HCT116 (cell line): ENCODE results near the gene HMCN1. TPM values are rescaled to one million over a fixed set of nuclear protein-coding genes. Genes with fewer than 3 reads are reported as not detected.

Experiments
- ATAC-seq: fragments of 200-7000 bp; cut with Tn5 transposase; 2 replicates; pipeline ENCODE4 v1.9.1; 2020; ENCODE audit warnings: mild to moderate bottlenecking, moderate library complexity
- BruUV-seq: library from RNA; stranded (reverse); fragments of 400-500 nt; replicated peaks from 2 replicates; lab custom pipeline; 2021; lab: Mats Ljungman, UMichigan
- CTCF ChIA-PET: fragments of 300-600 bp; sonication (Branson Sonifier 250); formaldehyde crosslinking; loops from one replicate; lab custom pipeline; 2021; ENCODE audit warnings: antibody characterized with exemption; lab: Charles Lee
- POLR2A ChIA-PET: fragments of 300-600, 350-600 bp; sonication (Branson Sonifier 250); formaldehyde crosslinking; loops from one replicate; lab custom pipeline; 2021; ENCODE audit warnings: antibody characterized with exemption; lab: Charles Lee
- RAD21 ChIA-PET, 2 experiments: fragments of 300-600 bp; sonication (Branson Sonifier 250); formaldehyde crosslinking; loops; one replicate each; lab custom pipeline; 2023; ENCODE audit warnings: low total read pairs in 2 of 2; ENCODE audit not compliant: uncharacterized antibody in 2 of 2, unreplicated experiment in 2 of 2, low non-redundant PET in 1 of 2; lab: Charles Lee
- DNase-seq: peaks from one replicate; pipeline ENCODE4 v3.0.0-alpha.2; 2010; ENCODE audit warnings: low read depth, low spot score
- H2AFZ ChIP-seq: fragments of 200-600 bp; shearing (Covaris generic), sonication (generic); 2 replicates; pipeline ENCODE4 v1.6.1; 2017; ENCODE audit warnings: low read depth, mixed run types, mixed read lengths, antibody characterized with exemption, low read length; ENCODE audit not compliant: poor library complexity, severe bottlenecking
- H3K27ac ChIP-seq: 2 replicates; pipeline ENCODE4 v1.5.1; 2012; ENCODE audit warnings: low read depth, low read length
- H3K27me3 ChIP-seq: fragments of 200-600 bp; sonication (generic); 2 replicates; pipeline ENCODE4 v1.6.1; 2016; ENCODE audit warnings: mixed run types, low read length, mixed read lengths; ENCODE audit not compliant: insufficient read depth
- H3K36me3 ChIP-seq, 2 experiments: fragments of 200-500 bp in 1 of 2; fragments of 200-600 bp in 1 of 2; sonication (Bioruptor generic) in 1 of 2; sonication (generic) in 1 of 2; 2 replicates each; pipeline versions ENCODE4 v1.5.1 to v1.6.1; 2014 to 2016; ENCODE audit warnings: low read length in 2 of 2, inconsistent platforms in 1 of 2, mixed read lengths in 1 of 2, mixed run types in 1 of 2; ENCODE audit not compliant: insufficient read depth in 2 of 2, control insufficient read depth in 1 of 2
- H3K4me1 ChIP-seq, 2 experiments: fragments of 200-600 bp in 1 of 2; sonication (generic) in 1 of 2; 2 replicates each; pipeline versions ENCODE4 v1.5.1 to v1.6.1; 2012 to 2017; ENCODE audit warnings: low read length in 2 of 2, inconsistent platforms in 1 of 2, mild to moderate bottlenecking in 1 of 2, mixed read lengths in 1 of 2, mixed run types in 1 of 2, moderate library complexity in 1 of 2; ENCODE audit not compliant: insufficient read depth in 2 of 2, control insufficient read depth in 1 of 2
- H3K4me2 ChIP-seq: fragments of 200-600 bp; sonication (generic); 2 replicates; pipeline ENCODE4 v1.6.1; 2017; ENCODE audit warnings: mixed run types, low read length, mixed read lengths
- H3K4me3 ChIP-seq, 2 experiments: fragments of 200-600 bp in 1 of 2; sonication (generic) in 1 of 2; replicated peaks in 1 of 2; 2 replicates each; pipeline ENCODE4 v1.5.1; 2011 to 2016; ENCODE audit warnings: low read length in 2 of 2, control low read depth in 1 of 2, low read depth in 1 of 2, mild to moderate bottlenecking in 1 of 2, mixed read lengths in 1 of 2, mixed run types in 1 of 2
- H3K79me2 ChIP-seq: fragments of 200-600 bp; sonication (generic); 2 replicates; pipeline ENCODE4 v1.6.1; 2017; ENCODE audit warnings: mild to moderate bottlenecking, mixed run types, low read length, moderate library complexity, mixed read lengths; ENCODE audit not compliant: insufficient read depth
- H3K9ac ChIP-seq: fragments of 200-600 bp; sonication (generic); 2 replicates; pipeline ENCODE4 v1.6.1; 2016; ENCODE audit warnings: low read length, mixed read lengths
- H3K9me2 ChIP-seq: fragments of 200-600 bp; sonication (generic), shearing (Covaris generic); 2 replicates; pipeline ENCODE4 v1.6.1; 2017; ENCODE audit warnings: mixed run types, mild to moderate bottlenecking, moderate library complexity; ENCODE audit not compliant: insufficient read depth
- H3K9me3 ChIP-seq, 2 experiments: fragments of 200-500 bp in 1 of 2; fragments of 200-600 bp in 1 of 2; sonication (Bioruptor generic) in 1 of 2; sonication (generic) in 1 of 2; 2 replicates each; pipeline ENCODE4 v1.6.1; 2014 to 2017; ENCODE audit warnings: low read length in 2 of 2, mixed read lengths in 2 of 2, inconsistent platforms in 1 of 2, low read depth in 1 of 2, mild to moderate bottlenecking in 1 of 2, mixed run types in 1 of 2, moderate library complexity in 1 of 2; ENCODE audit not compliant: control insufficient read depth in 1 of 2, insufficient read depth in 1 of 2
- H4K20me1 ChIP-seq: fragments of 200-600 bp; sonication (generic), shearing (Covaris generic); 2 replicates; pipeline ENCODE4 v1.6.1; 2017; ENCODE audit warnings: mixed run types, mild to moderate bottlenecking, moderate library complexity; ENCODE audit not compliant: insufficient read depth
- CBX3 ChIP-seq: IDR thresholded peaks from 2 replicates; pipeline ENCODE4 v1.6.1; 2012; ENCODE audit warnings: low read depth
- CEBPB ChIP-seq: IDR thresholded peaks from 2 replicates; pipeline ENCODE4 v1.6.1; 2012; ENCODE audit warnings: low read depth
- EGR1 ChIP-seq: IDR thresholded peaks from 2 replicates; pipeline ENCODE4 v1.6.1; 2012; ENCODE audit warnings: low read depth
- EZH2 ChIP-seq: fragments of 200-600 bp; sonication (generic); IDR thresholded peaks from 2 replicates; pipeline ENCODE4 v1.6.1; 2017; ENCODE audit warnings: antibody characterized with exemption, mixed run types
- FOSL1 ChIP-seq: IDR thresholded peaks from 2 replicates; pipeline ENCODE4 v1.6.1; 2012; ENCODE audit warnings: low read depth
- JUND ChIP-seq: IDR thresholded peaks from 2 replicates; pipeline ENCODE4 v1.6.1; 2012
- RAD21 ChIP-seq: IDR thresholded peaks from 2 replicates; pipeline ENCODE4 v1.6.1; 2012; ENCODE audit warnings: low read depth, mild to moderate bottlenecking
- SIN3A ChIP-seq: IDR thresholded peaks from 2 replicates; pipeline ENCODE4 v1.6.1; 2012; ENCODE audit warnings: low read depth
- SP1 ChIP-seq: IDR thresholded peaks from 2 replicates; pipeline ENCODE4 v1.6.1; 2012; ENCODE audit warnings: low read depth
- YY1 ChIP-seq: IDR thresholded peaks from 2 replicates; pipeline ENCODE4 v1.6.1; 2011; ENCODE audit warnings: low read length, low read depth, moderate library complexity, mild to moderate bottlenecking; ENCODE audit not compliant: insufficient replicate concordance; ENCODE audit errors: extremely low read depth
- ZFX ChIP-seq: fragments of 450-650 bp; IDR thresholded peaks from 2 replicates; pipeline ENCODE4 v1.6.1; 2017
- ZNF274 ChIP-seq: fragments of 200-500 bp; sonication (Bioruptor generic); IDR thresholded peaks from 2 replicates; pipeline ENCODE4 v1.6.1; 2014; ENCODE audit warnings: mild to moderate bottlenecking, low read depth, low read length, inconsistent platforms
- intact Hi-C: fragments of 100-400 bp; cut with micrococcal nuclease; formaldehyde crosslinking; loops from 2 replicates; pipeline ENCODE4 v1.10.0; 2022
- total RNA-seq: library from RNA; stranded (reverse); gene quantifications from one replicate; pipeline ENCODE4 v1.2.1, GENCODE V29; 2021; ENCODE audit not compliant: unreplicated experiment
- TF ChIP-seq, protein P1 (sequence below), 3 experiments: fragments of 200-600 bp in 1 of 3; sonication (generic) in 1 of 3; IDR thresholded peaks in 2 of 3; conservative IDR thresholded peaks in 1 of 3; 2 replicates each; pipeline ENCODE4 v1.5.1; 2012 to 2017; ENCODE audit warnings: low read depth in 2 of 3, low read length in 2 of 3, antibody characterized with exemption in 1 of 3, borderline replicate concordance in 1 of 3, control low read depth in 1 of 3, mild to moderate bottlenecking in 1 of 3, mixed read lengths in 1 of 3, mixed run types in 1 of 3, moderate library complexity in 1 of 3; ENCODE audit not compliant: insufficient read depth in 1 of 3
- TF ChIP-seq, protein P2 (sequence below): IDR thresholded peaks from 2 replicates; pipeline ENCODE4 v1.6.1; 2012
- TF ChIP-seq, protein P3 (sequence below): IDR thresholded peaks from 2 replicates; pipeline ENCODE4 v1.6.1; 2011; ENCODE audit warnings: mild to moderate bottlenecking, low read length, moderate library complexity; ENCODE audit not compliant: insufficient replicate concordance; ENCODE audit errors: extremely low read depth
- TF ChIP-seq, protein P4 (sequence below): IDR thresholded peaks from 2 replicates; pipeline ENCODE4 v1.6.1; 2012; ENCODE audit warnings: low read depth

HMCN1 gene
- total RNA-seq, 1 experiment from 2014 or later = 0.59 TPM

DNA sequence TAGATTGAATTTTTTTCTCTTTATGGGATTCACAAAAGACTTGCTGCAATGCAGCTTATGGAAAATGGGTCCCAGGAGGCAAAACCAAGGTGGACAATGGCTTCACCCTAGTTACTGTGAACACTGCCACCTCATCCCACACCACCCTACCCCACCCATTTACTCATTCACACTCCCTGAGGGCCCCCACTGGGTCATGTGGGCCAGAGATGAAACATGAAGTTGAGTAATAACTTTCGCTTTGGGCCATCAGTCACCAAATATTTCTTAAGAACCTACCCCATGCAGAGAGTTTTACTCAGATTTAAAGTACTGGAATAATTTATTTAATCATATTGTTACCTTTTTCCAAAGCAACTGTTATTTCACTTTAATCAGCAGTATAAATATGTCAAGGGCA lies 449.0 kb downstream of the HMCN1 start:
- Histone ChIP-seq H4K20me1 (no peaks in the 10 kb centered on the region), H3K9me2 (no peaks in the 10 kb centered on the region), H3K79me2 (no peaks in the 10 kb centered on the region), H3K9me3 (no peaks in the 10 kb centered on the region), H3K4me1 (peaks cover 0 to 35% of the 10 kb centered on the region in 2 experiments; a peak in 2 of 4 replicates), H3K27me3 (no peaks in the 10 kb centered on the region), H3K27ac (no peak overlapping the region), H3K4me3 (no peak overlapping the region), H3K36me3 (no peaks in the 10 kb centered on the region), H3K4me2 (peak overlapping the region; percentile 35), H2AFZ (no peak overlapping the region), H3K9ac (no peak overlapping the region)
- ATAC-seq (peak; percentile 57), DNase-seq (peak; percentile 33)
- TF ChIP-seq CEBPB (peak; percentile 86), FOSL1 (peak; percentile 68), CBX3 (peak; percentile 47; the same call in 1 of the 2 replicates), JUND (peak; percentile 63), SIN3A (no peak), ZFX (no peak), YY1 (no peak), EGR1 (no peak), SP1 (peak; percentile 67), RAD21 (no peak), ZNF274 (no peak), EZH2 (no peak)
- TF ChIP-seq, protein P1, sequence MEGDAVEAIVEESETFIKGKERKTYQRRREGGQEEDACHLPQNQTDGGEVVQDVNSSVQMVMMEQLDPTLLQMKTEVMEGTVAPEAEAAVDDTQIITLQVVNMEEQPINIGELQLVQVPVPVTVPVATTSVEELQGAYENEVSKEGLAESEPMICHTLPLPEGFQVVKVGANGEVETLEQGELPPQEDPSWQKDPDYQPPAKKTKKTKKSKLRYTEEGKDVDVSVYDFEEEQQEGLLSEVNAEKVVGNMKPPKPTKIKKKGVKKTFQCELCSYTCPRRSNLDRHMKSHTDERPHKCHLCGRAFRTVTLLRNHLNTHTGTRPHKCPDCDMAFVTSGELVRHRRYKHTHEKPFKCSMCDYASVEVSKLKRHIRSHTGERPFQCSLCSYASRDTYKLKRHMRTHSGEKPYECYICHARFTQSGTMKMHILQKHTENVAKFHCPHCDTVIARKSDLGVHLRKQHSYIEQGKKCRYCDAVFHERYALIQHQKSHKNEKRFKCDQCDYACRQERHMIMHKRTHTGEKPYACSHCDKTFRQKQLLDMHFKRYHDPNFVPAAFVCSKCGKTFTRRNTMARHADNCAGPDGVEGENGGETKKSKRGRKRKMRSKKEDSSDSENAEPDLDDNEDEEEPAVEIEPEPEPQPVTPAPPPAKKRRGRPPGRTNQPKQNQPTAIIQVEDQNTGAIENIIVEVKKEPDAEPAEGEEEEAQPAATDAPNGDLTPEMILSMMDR (IDR thresholded peaks at IDR 0.05 in 2 of 3, conservative IDR thresholded peaks at IDR 0.05 in 1 of 3; ENCODE audit: borderline replicate concordance in 1 of 3, insufficient read depth in 1 of 3, low read depth in 2 of 3, low read length in 2 of 3) = no peak
- TF ChIP-seq, protein P2, sequence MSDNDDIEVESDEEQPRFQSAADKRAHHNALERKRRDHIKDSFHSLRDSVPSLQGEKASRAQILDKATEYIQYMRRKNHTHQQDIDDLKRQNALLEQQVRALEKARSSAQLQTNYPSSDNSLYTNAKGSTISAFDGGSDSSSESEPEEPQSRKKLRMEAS = peak; percentile 35; the same call in 1 of the 2 replicates
- TF ChIP-seq, protein P3, sequence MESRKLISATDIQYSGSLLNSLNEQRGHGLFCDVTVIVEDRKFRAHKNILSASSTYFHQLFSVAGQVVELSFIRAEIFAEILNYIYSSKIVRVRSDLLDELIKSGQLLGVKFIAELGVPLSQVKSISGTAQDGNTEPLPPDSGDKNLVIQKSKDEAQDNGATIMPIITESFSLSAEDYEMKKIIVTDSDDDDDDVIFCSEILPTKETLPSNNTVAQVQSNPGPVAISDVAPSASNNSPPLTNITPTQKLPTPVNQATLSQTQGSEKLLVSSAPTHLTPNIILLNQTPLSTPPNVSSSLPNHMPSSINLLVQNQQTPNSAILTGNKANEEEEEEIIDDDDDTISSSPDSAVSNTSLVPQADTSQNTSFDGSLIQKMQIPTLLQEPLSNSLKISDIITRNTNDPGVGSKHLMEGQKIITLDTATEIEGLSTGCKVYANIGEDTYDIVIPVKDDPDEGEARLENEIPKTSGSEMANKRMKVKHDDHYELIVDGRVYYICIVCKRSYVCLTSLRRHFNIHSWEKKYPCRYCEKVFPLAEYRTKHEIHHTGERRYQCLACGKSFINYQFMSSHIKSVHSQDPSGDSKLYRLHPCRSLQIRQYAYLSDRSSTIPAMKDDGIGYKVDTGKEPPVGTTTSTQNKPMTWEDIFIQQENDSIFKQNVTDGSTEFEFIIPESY = no peak
- TF ChIP-seq, protein P4, sequence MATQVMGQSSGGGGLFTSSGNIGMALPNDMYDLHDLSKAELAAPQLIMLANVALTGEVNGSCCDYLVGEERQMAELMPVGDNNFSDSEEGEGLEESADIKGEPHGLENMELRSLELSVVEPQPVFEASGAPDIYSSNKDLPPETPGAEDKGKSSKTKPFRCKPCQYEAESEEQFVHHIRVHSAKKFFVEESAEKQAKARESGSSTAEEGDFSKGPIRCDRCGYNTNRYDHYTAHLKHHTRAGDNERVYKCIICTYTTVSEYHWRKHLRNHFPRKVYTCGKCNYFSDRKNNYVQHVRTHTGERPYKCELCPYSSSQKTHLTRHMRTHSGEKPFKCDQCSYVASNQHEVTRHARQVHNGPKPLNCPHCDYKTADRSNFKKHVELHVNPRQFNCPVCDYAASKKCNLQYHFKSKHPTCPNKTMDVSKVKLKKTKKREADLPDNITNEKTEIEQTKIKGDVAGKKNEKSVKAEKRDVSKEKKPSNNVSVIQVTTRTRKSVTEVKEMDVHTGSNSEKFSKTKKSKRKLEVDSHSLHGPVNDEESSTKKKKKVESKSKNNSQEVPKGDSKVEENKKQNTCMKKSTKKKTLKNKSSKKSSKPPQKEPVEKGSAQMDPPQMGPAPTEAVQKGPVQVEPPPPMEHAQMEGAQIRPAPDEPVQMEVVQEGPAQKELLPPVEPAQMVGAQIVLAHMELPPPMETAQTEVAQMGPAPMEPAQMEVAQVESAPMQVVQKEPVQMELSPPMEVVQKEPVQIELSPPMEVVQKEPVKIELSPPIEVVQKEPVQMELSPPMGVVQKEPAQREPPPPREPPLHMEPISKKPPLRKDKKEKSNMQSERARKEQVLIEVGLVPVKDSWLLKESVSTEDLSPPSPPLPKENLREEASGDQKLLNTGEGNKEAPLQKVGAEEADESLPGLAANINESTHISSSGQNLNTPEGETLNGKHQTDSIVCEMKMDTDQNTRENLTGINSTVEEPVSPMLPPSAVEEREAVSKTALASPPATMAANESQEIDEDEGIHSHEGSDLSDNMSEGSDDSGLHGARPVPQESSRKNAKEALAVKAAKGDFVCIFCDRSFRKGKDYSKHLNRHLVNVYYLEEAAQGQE = no peak
- CTCF ChIA-PET = no interaction called here
- intact Hi-C loops = no loop called here
- POLR2A ChIA-PET = no interaction called here
- BruUV-seq = no TSS peak
- RAD21 ChIA-PET = no interaction called here
